Measurements from ENCODE around the gene TRIM24.

GRCh38 chr7:138477081-138477578, 17.1 kb downstream of the TRIM24 start:
- TF ChIP-seq, protein P1, sequence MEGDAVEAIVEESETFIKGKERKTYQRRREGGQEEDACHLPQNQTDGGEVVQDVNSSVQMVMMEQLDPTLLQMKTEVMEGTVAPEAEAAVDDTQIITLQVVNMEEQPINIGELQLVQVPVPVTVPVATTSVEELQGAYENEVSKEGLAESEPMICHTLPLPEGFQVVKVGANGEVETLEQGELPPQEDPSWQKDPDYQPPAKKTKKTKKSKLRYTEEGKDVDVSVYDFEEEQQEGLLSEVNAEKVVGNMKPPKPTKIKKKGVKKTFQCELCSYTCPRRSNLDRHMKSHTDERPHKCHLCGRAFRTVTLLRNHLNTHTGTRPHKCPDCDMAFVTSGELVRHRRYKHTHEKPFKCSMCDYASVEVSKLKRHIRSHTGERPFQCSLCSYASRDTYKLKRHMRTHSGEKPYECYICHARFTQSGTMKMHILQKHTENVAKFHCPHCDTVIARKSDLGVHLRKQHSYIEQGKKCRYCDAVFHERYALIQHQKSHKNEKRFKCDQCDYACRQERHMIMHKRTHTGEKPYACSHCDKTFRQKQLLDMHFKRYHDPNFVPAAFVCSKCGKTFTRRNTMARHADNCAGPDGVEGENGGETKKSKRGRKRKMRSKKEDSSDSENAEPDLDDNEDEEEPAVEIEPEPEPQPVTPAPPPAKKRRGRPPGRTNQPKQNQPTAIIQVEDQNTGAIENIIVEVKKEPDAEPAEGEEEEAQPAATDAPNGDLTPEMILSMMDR (IDR thresholded peaks at IDR 0.05; ENCODE audit: low read depth, low read length): no peak
- TF ChIP-seq POLR2A (IDR thresholded peaks at IDR 0.05; ENCODE audit: extremely low read depth, insufficient read length) (no peak), MYC (IDR thresholded peaks at IDR 0.05; ENCODE audit: low read depth, low read length) (no peak), MAX (IDR thresholded peaks at IDR 0.05; ENCODE audit: low read depth, low read length) (no peak)
